Measurements from ENCODE around the gene EHD1.

EHD1 gene

DNA sequence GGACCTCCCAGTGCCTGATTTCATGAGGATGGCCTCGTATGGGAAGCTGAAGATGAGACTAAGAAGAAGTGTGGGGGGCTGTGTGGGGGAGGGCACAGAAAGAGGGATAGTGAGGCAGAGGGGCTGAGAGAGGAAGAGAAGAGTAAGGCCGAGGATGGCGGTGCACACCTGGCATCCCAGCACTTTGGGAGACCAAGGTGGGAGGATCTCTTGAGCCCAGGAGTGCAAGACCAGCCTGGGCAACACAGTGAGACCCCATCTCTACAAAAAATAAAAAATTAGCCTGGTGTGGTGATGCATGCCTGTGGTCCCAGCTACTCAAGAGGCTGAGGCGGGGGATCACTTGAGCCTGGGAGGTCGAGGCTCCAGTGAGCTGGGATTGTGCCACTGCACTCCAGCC is 13.5 kb upstream of the EHD1 start:
- DNase-seq = no peak

DNA sequence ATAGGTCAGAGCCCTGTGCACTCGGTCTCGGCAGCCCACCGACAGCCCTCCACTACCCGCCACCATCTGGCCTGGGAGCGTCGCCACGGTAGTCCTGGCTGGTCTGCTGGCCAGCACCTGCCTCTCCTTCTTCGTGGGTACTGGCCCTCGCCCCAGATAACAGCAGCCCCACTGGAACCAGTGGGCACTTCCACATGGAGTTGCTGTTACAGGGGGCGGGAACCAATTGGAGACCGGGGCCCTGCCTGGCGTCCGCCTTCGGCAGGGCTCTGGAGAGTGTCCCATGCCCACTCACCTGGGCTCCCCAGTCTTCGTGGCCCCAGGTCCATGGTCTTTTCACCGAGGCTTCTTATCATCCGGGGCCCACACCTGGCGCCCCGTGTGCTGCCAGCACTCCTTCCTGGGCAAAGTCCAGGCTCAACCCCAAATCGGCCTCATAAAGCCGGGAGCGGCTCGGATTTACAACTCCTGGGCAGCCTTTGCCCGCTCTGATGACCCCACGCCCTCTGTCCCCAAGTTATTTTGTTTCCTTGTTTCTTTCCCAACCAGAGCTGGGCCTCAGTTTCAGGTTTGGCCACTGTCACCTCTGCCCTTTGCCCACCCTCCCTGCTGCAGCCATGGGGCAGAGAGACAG is 12.9 kb upstream of the EHD1 start:
- DNase-seq = no peak

DNA sequence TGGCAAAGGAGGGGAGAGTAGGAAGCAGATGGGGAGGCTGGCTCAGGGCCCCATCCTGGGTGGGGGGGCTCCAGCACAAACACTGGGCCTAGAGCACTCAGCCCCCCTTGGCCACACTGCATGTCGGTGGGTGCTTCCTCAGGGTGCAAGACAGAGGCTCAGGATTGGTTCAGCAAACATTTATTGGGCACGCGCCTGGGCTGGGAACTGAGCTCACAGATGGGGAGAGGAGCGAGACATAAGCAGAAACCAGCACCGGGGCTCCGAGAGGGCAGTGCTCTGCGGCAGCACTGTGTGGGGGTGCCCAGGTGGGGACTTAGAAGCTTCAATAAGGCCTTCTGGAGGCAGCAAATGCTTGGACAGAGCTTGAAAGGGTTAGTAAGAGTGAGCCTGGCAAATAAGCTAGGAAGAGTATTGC is 12.1 kb upstream of the EHD1 start:
- no peak for DNase-seq

DNA sequence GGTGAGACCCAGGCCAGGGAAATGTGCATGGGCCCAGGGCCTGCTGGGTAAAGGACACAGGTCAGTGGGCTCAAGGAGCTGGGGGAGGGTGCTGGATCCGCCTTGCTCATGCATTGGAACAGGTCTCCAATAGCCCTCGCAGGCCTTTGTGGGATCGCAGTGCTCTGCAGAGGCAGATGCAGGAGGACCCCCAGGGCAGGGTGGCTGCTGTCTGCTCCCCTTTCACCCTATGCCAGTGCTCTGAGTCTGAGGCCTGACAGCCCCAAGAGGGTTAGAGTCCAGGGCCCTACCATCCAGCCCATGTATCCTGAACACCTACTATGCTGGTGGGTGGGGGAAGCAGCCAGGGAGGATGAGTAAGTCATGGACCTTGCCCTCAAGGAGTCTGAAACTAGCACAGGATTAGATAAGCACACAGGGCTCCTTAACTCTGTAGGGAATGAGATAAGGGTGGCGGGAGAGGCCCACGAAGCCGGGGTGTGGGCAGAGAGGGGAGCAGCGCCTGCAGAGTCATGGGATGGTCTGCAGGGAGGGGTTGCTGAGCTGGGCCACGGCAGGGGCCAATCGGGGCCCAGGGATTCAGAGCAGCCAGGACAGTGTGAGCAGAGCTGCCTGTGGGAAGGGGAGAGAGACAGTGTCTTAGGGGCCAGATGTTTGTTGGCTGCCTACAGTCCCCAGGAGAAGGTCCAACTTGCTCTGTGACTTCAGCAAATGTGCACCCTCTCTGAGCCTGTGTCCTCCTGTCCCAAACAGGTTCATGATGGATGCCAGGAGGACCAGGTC is 10.5 kb upstream of the EHD1 start:
- no peak for DNase-seq

DNA sequence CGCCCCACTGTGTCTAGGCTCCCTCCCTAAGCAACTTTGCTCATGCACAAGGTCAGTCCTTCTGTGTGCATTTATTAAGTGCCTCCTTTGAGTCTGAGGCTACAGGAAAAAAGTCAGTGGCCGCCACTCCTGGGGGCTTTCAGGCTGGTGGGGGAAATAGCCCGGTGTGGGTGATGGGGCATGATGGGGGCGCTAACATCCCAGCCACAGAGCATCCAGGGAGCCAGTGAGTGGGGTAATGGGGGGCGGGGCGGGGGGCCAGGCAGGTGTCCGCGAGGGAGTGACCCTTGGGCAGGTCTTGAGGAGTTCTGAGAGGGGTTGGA is 9.9 kb upstream of the EHD1 start:
- no peak for DNase-seq

DNA sequence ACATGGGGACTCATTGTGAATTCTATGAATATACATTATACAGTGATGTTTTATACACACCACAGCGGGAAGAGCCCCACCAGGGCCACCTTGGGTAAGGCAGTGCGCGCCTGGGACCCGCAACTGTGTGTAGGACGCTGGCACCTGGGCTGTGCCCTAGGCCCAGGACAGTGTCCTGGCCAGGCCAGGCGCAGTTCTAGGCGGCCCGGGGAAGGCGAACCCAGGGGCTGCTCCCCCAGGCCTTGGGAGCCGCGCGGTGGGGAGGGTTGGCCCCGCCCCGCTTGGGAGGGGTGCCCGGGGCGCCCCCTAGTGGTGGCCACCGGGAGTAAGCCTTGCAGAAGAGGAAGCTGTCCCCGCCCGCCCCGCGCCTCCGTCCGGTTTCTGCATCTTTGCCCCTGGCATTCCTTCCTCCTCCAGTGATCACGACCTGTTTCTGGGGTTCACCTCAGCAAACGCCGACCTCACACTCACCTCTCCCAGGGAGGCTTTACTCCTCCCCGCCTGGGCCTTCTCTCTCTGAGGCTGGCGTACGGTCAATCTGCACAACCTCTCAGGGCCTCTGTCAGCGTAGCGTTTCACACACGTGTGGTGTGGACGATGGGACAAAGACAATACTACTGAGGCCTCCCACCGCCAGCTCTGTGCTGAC is 9.5 kb upstream of the EHD1 start:
- DNase-seq = peak in 50 of 58 donors; percentile 16 to 83 (median 52)

DNA sequence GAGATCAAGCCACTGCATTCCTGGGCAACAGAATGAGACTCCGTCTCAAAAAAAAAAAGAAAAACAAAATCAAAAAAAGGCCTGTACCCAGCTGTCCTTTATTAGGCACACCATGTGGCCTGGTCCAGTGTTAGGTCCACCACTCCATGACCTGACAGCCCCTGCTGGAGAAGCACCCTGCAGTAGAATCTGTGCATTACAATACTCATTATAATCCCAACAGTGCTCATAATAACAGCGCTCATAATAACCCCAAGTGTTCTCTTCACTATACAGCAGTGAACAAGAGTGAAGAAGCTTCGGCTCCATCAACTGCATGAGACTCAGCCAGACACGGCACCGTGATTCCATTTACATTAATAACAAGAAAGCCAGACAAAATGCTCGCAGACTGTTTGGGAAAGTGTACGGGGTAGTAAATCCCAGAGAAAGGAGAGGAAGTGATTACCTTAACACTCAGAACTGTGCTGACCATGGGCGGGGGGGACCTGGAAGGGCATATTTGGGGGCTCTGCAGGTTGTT is 8.9 kb upstream of the EHD1 start:
- no peak for DNase-seq

DNA sequence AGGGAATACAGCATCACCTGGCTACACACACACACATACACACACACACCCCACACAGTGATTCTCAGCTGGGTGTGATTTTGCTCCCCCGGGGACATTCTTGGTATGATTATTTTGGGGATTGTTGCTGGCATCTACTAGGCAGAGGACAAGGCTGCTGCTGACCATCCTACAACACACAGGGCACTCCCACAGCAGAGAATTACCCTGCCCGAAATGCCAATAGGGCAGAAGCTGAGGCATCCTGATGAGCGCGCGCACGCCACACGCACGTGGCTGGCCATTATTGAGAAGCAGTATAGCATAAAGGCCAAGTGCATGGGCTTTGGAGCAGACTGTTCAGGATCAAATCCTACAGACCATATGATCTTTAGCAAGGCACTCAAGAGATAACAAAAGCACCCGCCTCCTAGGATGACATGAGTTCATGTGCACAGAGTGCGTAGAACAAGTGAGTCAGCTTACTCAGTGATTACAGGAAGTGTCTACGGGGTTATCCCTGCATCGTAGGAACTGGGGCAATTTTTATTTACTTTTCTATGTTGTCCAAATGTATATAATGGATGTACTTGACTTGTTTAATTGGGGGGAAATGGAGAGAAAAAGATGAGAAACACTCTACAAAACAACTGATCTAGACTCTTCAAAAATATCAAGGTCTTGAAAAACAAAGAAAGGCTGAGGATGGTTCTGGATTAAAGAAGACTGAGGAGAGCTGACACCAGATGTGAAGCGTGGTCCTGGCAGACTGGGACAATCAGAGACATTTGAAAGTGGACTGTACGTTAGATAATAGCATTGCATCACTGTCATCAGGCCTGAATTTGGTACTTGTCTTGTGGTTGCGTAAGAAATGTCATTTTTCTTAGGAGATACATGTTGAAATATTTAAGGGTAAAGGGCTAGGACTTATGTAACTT is 7.2 kb upstream of the EHD1 start:
- no peak for DNase-seq

DNA sequence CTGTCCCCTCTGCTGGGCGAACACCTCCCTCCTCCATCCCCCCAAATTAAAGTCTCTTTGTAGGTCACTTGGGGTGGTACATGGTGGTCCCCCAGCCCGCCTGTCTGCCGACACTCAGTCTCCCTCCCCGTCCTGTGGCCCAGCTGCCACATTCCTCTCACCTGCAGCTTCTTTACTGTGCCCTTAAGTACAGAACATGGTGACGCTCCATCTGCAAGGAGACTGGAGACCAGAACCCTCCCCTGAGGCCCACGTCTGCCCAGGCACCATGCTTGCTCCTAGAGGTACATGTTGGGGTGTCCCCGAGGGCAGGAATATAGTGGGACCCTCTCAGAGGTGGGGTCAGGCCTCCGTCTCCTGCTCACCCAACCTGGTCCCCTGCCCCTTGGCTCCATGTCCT is 5.6 kb upstream of the EHD1 start:
- no peak for DNase-seq

DNA sequence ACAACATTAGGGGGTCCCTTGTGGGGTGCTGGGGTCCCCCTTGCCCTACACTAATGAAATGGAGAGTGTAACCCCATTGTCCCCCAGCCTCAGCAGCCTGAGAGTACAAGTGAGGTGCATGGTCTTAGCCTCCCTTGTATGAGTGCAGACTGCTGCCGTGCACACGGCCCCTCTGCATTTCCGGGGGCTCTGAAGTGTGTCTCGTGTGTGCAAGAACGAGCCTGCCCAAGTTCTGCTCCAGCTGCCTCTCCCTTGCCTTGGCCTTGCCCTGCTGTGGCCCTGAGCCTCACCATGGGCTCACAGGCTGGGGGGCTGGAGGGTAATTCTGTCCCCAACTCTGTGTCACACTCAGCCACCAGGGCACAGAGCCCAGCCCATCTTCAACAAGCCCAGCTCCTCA is 5.2 kb upstream of the EHD1 start:
- DNase-seq = no peak

DNA sequence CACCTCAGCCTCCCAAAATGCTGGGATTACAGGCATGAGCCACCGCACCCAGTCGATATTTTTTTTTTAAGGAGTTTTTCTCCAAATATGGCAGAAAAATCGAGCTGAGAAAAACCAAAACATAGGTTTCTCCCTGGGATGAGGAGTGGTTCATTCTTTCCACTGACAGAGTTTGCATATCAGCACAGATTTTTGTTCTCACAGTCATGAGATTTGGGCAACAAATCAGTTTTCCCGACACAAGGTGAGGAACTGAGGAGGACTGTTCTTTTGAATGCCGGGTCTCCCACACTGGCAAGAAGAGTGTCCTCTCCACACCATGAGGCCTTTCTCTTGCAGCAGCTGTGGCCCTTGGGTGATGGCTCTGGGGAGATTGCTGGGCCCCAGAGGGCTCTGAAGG is 3.8 kb upstream of the EHD1 start:
- DNase-seq = no peak

DNA sequence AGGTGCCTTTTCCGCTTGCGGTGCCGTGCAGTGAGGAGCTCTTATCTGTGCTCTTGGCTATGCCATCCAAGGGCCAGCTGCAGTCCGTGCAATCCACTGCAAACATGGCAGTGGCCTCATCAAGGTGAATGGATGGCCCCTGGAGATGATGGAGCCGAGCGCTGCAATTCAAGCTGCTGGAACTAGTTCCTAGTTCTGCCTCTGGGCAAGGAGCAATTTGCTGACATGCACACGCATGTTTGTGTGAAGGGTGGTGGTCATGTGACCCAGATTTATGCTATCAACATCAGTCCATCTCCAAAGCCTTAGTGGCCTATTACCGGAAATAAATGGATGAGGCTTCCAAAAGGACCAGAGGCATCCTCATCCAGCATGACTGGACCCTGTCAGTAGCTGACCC is 3.1 kb upstream of the EHD1 start:
- DNase-seq = no peak

DNA sequence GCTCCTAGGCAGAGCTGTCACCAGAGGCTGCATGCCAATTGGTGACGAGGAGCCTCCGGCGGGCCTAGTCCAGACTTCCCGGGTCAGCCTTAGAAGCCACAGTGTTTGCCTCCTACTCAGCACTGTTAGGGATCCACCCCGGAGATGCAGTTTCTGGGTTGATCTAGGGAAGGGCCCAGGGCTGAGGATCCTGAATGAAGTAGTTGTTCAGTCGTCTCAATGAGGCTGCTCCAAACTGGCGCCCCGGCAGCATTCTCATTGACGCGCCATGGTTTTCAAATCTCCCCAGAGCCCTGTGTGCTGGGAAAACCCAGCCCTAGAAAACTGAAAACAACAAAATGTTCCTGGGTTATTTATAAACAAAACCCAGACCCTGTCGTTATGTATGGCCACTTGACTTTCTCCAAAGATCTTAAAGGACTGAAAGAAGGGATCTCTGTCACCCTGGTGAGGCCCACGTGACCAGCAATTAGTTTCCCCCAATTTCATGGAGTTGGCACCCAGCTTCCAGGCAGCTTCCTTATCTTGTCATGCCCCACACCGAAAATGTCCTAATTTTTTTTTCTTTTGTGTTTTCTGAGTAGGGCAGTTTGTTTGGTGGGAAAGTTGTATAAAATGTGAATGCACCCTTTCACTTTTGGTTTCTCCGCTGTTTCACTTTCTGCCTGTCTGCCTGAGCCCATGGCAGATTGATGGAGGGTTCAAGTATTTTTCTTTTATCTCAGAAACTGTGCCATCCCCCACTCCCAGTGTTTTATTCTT is 2.0 kb upstream of the EHD1 start:
- peak in 7 of 58 donors; percentile 13 to 50 (median 24) for DNase-seq

DNA sequence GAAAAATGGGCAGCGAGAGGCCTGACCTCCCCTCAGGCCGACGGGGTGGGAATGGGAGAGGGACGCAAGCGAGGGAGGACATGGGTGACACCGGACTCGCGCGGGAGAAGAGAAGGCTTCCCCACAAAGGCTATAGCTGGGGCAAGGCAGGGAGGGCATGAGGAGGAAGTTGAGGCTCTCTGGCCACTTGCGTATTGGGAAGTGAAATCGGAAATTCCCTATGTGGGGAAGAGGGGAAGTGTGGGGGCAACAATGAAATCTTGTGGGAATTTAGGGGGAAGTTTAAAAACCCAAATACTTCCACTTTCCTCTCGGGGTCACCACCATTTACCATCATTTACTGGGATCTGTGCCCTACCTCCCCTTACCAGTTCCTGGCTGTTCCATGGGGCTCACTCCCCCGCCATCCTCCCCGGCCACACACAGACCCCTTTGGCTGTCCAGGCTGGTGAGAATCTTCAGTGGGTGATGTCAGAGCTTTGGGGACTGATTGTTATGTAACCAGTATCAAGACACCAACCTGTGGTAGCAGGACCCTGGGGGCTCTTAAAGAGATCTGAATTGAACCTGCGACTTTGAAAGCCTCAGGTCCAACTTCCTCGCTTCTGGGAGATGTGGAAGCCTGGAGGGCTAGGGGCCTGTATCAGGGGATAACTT is 951 bp upstream of the EHD1 start:
- peak in 6 of 58 donors; percentile 50 to 73 (median 62) for DNase-seq

DNA sequence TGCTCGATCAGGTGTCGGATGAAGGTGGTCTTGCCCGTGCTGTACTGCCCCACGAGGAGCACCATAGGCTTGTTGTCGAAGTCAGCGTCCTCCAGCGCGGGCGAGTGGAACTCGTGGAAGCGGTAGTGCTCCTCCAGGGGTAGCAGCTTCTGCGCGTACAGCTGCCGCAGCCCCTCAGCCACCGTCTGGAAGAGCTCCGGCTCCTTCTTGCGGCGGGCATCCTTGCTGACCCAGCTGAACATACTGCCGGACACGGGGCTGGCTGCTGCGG is 263 bp downstream of the EHD1 start:
- peak in 5 of 58 donors; percentile 49 to 76 (median 69) for DNase-seq

DNA sequence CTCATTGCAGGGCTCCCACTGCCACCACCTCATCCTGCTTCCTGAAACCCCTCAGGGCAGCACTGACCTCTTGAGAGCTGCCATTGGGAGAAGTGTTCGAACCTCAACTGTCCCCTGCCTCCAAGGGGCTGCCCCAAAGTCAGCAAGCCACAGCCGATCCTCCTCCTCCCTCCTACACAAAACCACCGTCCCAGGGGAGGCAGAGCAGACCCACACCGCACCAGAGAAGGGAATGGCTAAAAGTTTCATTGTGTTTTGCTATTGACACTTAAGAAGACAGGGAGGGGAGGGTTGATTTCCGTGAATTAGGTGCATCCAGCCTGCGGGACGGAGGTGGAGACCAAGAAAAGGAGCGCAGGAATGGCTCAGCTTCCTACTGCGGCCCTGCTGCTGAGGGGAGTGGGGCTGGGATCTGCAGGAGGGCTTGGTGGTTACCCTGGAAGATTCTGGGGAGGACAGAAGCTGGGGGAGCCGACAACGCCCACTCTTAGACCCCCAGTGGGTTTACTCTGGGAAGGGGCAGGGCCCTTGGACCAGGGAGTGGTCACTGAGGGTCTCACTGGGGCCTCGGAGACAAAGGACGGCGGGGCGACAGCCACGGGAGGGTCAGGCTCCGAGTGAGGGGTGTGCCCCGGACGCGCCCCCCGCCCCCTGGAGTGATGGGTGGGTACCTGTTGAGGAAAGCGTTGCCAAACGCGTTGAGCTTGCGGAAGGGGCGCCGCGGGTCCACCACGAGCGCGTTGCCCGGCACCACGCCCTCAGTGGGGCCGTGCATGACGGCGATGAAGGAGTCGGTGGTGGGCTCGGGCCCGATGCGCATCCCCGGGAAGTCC is 815 bp downstream of the EHD1 start:
- peak in 4 of 58 donors; percentile 49 to 58 (median 50) for DNase-seq

DNA sequence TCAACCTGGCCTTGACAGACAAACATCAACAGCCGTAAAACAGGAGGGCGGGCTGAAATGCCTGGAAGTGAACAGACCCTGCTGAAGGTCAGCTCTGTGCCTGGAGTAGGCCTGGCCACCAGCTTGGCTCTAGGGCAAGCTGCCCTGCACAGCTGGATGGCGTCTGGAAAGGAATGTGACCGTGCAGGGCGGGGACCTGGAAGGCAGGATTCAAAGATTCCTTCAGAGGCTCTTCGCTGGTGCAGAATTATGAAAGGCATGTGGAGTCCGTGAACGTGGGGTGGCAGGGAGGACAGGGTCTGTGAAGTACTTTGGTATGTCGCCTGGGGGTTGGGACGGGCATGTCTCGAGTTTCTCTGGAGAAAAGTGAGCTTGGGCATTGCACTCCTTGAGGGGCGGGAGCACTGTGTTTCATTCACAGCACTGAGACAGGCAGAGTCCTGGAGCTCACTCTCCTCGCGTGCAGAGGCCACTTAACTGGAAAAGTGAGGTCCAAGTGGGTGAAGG is 1.5 kb downstream of the EHD1 start:
- DNase-seq = peak in 3 of 58 donors; percentile 24 to 44 (median 28)

DNA sequence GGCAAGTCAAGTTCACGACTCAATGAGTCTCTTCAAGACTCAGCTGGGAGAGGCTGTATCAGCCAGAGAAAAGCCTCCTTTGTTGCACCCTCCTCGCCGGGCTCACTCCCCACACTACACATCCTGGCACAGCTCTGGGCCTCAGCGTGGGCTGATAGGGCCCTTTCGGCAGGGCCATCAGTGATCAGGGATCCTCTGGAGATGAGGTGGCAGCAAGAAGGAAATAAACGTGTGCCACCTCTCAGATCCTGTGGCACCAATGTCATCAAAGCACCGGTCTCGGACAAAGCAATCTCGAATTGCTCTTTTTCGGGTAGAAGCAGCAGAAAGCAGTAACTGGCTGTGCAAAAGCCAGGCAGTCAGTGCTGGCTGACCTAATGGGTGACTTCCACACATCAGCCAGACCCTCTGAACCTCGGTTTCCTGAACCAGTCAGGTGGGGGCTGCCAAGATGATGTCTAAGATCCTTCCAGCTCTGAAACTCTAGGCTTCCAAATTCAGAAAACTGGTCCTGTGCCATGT is 2.1 kb downstream of the EHD1 start:
- peak in 28 of 58 donors; percentile 8 to 66 (median 32) for DNase-seq

All from anterior cingulate cortex (tissue), 58 donors.